HG03064 (cell line): ENCODE data around the gene PLCB4.

Source experiments
- ATAC-seq: cut with Tn5 transposase; IDR thresholded peaks from one replicate; pipeline ENCODE4 v1.9.1; 2021; ENCODE audit warnings: low read depth; ENCODE audit not compliant: unreplicated experiment

The PLCB4 gene

DNA sequence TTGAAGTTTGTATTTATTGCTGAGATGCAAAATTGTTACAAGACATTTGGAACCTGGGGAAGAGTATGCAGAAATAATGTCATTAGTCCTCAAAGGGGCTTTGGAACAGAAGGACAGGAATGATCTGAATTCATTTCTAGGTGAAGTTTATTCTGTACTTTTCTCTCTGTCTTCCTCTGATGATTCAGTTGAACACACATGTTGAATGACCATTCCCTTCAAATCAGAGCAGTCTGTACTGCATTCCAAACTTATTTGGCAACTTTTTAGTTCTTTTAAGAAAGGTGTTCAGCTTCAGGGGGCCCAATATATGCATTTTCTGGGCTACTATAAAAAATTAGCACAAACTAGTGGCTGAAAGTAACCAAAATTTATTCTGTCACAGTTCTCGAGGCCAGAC lies 231.6 kb downstream of the PLCB4 start:
- ATAC-seq: no peak

DNA sequence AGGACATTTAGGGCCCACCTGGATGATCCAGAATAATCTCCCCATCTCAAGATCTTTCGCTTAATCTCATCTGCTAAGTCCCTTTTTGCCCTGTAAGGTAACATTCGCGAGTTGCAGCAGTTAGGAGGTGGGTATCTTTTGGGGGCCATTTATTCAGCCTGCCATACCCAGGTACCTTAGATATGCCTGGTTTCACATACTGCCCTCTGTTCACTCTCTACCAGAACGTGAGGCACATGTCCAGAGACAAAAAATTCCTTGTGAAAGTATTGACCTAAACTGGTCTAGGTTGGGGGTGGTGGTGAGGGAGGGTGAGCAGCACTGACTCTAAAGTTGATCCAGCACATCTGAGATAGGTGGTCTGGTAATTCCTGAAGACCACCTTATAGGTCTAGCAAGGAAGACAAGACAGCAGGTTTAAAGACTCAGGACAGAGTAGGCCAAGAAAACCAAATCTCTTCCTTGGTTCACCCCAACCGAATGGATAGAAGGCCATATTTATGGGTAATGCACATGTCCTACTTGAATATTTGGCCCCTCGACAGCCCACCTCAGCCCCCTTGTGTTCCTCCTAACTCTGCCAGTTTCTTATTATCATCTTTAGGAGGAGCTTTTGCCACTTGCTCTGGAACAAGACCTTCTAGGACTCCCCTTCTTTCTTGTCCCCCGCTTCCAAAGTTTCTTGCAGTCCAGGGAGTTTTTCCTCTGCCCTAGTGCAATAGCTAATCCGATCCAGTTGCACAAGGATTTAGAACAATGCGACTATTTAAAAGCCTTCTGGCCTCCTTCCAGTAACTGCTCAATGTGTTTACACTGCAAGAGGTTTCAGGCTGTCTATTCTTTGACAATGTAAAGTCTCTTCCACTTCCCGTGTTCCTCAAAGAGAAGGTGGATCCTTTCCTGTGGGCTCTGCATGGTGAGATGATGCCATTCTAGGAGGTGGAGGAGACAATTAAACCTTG lies 232.5 kb downstream of the PLCB4 start:
- ATAC-seq: no peak

DNA sequence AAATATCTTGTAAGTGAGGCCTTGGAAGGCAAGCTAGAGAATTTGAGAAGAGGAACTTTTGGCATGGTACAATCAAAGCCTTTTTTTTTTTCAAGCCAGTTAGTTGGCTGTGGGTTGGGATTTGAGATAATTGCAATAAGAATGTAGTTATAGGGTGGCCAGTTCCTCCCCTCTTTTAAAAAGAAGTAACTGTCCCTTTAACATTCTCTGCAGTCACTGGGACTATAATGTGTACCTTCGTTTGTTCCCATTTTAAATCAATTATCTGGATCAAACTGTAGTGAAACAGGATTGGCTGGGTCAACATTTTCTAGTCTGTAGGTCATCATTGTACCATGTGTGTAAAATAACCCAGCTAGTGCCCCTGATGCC lies 233.2 kb downstream of the PLCB4 start:
- no peak for ATAC-seq

DNA sequence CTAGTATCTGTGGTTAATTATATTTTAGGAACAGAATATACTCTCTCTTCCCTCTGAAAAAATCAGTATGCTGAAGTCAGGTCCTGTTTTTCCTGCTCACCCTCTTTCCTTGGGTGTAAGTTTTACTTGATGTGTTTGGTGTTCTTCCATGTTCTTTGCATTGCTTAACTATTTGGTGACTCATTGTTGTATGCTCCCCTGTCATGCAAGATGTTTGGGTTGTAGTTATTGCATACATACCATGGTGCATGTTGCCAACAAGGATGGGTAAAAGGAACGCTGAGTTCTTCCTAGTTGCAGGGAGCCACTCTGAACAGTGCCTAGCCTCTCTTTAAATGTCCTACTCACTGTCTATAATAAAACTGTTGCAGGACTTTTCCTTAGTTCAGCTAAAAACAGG lies 237.6 kb downstream of the PLCB4 start:
- ATAC-seq: no peak

DNA sequence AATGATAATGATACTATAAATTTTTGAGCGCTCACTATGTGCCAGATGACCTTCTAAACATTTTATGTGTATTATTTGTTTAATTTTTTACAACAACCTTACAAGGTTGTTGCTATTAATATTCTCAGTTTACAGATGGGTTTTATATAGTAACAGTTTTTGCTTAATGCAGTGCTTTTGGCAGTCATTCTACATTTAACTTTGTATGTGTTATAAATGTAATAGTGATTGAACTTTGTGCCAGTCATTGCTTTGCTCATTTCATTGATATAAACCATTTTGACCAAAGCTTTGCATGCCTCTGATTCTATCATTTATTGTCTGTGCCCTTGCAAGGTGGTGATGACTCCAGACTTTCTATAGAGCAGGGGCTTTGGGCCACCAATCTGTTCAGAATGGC lies 239.2 kb downstream of the PLCB4 start:
- no peak for ATAC-seq

DNA sequence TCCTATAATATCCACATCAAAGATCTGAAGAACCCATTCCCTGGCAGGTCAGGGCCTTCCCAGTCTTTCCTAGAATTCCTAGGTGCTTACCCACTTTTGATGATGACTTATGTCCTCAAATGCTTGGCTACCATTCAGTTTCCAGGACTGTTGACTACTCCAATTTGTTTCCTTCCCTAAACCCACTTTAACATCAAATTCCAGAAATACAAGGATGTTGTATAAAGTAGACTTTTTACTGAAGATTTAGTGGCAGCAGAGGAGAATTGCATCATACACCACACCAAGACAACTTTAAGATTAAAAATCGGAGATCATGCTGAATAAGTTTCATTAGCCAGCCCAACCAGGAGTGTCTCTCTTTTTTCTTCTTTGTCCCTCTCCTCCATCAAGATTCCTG lies 242.2 kb downstream of the PLCB4 start:
- ATAC-seq: no peak

DNA sequence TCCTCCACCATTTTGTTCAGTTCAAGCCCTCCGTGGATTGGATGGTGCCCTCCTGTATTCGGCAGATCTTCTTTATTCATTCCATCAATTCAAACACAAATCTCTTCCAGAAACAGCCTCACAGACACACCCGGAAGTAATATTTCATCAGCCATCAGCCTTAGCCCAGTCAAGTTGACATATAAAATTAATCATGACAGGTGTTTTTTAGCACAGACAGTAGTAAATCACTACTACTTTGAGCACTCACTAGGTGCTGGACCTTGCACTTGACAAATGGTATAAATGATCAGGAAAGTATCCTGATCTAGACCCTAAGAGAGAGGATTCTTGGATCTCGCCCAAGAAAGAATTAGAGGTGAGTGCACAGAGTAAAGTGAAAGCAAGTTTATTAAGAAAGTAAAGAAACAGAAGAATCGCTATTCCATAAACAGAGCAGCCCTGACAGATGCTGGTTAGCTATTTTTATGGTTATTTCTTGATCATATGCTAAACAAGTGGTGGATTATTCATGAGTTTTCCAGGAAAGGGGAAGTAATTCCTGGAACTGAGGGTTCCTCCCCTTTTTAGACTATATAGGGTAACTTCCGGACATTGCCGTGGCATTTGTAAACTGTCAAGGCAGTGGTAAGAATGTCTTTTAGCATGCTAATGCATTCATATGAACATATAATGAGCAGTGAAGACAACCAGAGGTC lies 250.9 kb downstream of the PLCB4 start:
- no peak for ATAC-seq

DNA sequence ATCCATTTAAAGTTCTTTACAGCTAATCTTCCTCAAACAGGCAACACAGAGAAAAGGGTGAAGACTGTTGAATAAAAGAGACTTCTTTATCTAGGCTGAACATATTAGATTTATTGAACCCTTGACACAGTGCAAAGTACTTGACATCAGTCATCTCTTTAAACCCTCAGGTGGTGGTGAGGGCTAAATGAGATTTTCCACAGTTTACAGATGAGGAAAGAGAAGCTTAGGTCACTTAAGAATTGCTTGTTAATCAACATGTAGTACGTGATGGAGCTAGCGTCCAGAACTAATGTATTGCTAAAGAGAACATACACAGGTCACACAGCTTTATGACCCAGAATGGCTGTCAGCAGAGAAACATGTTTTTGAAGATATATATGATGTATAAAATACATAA lies 252.1 kb downstream of the PLCB4 start:
- ATAC-seq: no peak

DNA sequence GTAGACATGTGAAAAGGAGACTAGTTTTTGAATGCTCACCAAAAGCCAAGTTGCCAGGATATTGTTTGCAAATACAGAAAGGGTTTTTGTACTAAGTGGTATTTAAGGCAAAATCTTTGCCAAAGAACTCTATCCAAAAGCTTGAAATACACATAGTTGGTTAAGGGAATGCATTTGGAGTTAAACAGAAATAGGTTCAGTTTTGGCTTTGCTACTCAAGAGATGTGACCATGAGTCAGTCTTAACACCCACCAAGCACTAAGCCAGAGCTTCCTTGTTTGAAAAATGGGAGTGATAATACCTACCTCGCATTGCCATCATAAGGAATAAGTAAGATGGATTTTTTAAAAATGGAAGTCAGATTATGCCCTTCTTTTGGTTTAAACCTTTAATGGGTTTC lies 253.8 kb downstream of the PLCB4 start:
- no peak for ATAC-seq

DNA sequence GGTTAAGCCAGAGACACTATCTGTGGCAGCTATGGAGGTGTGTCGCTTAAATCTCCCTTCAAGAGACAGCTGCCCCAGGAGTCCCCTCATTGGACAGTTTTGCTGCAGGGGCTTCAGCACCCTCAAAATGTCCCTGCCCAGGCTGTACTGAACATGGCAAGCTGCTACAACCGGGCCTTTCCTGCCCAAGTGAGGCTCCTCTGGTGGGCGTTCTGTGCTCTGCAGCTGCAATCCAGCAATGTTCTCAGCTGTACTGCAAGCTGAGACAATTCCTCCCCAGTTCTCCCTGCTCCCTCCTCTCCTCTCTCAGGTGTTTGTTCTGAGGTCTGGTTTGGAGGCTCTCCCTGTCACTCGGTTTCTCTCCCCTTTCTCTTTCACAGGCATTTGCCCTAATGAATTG lies 254.7 kb downstream of the PLCB4 start:
- no peak for ATAC-seq

DNA sequence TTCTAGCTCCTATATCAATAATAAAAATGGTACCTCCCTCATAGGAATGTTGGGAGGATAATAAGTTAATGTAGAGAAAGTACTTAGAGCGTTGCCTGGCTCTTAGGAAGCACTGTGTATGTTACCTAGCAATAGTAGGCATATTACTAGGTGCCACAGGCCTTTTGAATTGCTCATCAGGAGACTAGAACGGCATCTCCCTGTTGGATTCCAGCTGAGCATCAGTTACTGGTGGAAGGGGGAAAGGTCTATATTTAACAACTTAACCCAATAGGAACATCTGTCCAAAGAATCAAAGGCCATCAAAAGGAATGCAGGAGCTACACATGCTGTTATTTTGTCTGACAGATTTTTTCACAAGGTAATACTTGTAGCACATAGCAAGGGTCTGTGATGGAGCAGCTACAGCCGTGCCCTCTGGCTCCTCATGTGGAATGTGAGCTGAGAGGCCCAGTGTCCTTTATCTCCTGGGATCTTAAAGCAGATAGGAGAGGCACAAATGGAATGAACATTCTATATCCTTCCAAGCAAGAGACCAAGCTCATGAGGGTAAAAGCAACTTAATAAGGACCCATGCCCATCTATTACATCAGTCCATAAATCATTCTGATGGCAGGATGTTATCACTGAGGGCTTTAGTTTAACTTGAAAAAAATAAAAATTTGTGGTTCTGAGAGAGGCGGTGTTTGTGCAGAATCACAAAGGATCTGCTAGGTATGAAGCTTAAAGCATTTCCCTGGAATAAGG lies 260.6 kb downstream of the PLCB4 start:
- ATAC-seq: no peak

DNA sequence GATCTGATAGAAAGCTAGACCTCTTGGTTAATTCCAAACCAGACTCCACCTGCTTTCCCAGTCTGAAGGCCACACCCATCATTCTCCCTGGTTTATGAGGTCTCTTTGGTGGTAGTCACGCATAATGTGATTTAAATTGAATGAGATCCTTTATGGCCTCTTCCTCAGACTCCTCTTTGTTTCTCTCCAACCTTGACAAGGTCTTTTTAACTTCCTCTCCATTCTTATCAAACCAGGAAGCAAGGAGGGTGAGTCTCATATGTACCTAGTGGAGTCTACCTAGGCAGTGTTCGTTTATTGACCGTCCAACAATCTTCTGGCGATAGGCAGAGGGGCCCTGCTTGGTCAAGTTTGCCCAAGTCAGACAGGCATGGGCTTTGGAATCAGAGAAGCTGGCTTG lies 261.3 kb downstream of the PLCB4 start:
- no peak for ATAC-seq

DNA sequence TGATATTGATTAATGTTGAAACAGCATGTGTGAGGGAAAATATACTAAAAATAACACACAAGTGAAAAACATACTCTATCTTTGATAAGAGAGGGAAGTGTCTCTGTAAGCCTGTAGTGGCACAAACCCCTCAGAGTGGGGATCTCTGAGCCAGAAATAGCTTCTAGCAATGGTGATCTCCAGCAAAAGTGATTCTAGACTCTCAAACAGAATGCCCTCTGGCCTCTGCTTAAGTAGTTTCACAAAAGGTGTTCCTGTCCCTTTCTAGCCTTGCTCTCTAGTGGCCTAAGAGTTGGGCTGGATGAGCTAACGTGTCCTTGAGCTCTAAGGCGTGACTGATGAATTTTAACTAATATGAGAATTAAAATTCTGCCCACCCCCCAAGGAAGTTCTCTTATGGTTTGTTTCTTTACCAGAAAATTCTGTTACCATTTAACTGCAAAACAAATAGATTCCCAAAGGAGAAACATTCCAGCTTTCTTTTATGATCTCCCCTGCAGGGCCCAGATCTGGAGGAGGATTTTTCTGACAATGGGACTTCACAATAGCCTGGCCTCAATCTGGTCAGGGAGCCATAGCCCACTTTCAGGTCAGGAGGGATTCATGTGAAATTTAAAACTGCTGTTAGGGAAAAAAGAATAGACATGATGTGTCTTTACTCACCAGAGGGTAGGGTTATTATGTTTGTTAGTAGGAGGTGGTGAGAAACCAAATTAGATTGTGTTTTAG lies 263.0 kb downstream of the PLCB4 start:
- no peak for ATAC-seq

DNA sequence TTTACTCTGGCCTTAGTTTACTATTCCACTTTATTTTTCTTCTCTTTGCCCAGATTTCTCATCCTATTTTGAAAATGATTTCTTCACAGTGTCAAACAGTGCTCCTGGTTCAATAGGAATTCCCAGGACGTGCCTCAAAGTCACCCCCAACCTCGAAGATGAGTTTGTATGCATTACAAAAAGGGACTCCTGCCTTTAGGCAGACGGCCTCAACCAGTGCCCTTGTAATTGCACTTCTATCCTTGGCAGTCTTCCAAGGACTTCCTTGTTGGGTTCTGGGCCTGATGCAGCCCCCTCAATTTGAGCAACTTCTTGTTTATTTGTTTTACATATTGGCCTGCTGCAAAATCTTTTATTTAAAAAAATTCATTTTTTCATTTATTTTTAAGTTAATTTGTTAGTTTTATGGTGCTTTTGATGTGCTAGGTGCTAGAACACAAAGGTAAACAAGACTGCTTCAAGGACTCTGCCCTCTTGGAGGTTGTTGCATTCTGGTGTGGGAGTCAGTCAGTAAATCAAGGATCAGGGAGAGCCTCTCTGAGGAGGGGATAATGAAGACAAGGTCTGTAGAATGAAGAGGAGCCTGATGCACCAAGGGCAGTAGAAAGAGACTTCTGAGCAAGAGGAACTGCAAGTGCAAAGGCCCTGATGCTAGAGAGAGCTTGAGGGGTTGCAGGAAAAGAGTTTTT lies 264.0 kb downstream of the PLCB4 start:
- ATAC-seq: no peak

DNA sequence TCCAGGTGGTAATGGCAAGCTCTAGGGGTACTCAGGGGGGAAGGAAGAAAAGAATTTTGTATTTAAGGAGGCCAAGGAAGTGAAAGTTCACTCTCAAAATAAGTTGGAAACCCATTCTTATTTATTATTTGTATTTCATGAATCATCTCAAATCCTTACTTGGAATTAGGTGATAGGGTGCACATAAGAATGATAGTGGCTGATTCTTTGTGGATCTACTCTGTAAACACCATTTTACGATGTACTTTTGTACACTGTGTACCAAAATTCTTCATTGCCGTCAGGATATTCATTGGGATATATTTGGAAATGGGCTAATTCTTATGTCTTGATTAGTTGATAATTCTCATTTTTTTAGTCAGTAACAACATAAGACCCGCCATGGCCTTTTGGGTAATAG lies 266.0 kb downstream of the PLCB4 start:
- ATAC-seq: no peak

DNA sequence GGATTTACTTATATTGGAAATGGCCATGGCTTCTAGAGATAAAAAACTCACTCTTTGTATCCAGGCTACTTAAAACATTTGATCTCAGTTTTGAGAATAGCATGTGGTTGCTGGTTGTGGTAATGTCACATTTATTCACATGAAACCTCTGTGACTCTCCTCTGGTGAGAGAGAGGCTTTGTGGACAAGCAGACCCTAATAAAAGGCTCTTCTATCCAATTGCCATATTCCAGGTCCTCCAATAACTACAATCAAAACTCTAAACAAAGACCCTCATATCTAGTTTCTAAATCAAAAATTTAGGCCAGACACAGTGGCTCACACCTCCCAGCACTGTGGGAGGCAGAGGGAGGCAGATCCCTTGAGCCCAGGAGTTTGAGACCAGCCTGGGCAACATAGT lies 269.2 kb downstream of the PLCB4 start:
- ATAC-seq: no peak

DNA sequence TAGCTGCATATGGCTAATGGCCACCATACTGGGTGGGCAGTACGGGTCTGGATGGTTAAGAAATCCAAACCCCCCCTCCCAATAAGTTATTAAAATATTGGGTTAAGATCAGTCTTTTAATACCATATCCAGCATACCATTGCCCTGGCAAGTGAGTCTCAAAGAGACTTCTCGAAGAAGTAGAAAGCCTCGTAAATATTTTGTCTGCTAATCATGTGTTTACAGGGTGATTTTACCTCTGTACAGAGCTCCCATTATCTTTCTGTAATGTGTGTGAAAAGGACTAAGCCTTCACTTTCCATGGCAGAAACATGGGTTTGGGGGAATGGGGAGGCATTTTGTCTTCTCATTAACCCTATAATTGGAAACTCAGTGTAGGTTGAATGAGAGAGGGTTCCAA lies 270.8 kb downstream of the PLCB4 start:
- ATAC-seq: no peak

DNA sequence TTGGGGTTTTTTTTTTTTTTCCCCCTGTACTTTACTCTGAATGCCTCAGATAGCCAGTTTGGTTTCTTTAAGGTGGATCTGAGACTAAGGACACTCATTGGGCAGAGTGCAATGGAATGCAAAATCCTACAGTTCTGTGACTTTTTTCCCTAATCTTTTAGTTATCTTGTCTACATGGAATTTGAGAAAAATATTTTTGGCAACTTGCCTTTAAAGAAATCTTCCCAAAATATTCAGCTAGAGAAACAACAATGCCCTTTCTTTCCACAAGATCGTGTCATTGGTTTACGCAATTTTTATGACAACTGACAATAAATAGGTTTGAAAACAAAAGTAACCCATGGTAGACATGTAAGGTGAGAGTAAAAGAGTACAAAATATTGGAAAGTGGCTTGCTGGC lies 273.8 kb downstream of the PLCB4 start:
- no peak for ATAC-seq

DNA sequence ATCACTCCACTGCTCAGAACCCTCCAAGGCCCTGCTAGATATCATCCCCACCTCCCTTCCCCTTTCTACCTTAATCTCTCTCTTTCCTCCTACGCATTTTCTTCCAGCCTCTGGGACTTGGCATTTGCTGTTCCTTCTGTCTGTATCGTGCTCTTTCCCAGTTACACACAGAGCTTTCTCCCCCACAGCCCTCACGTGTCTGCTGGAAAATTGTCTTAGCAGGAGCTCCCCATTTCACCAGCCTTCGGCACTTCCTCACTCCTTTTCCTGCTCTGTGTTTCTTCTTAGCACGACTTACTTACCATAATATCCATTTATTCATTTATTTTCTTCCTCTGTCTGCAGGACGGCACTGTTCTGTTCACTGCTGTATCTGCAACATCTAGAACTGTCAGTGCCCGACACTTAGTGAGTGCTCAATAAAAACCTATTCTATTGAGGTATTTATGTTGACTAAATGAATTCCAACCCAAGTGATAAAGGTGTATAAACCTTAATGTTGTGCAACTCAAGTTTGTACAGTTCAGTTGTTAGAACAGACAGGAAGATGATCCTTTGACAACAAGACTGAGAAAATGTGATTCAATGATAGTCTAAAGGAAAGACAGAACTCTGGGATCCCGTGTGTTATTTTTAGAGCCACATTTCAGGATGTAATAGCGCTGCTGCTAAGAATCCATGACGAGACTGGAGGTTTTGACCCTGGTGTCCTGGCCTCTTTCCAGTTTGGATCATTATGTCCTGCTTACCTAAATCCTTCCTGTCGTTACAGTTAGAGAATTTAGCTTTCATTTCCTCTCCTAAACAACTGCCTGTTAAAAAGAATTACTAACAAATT lies 275.4 kb downstream of the PLCB4 start:
- no peak for ATAC-seq
